Activated B cell treated with CpG ODN at 0.5 μM for 24 hours (primary cell): ENCODE results near the gene UMODL1. TPM values are rescaled to one million over a fixed set of nuclear protein-coding genes. Genes with fewer than 3 reads are reported as not detected.

Experiments
- ATAC-seq: fragments of 200-7000 bp; cut with Tn5 transposase; one replicate; pipeline ENCODE4 v1.10.0; 2021; ENCODE audit warnings: low read depth, mild to moderate bottlenecking, moderate library complexity
- CTCF ChIA-PET: fragments of 350-600 bp; sonication (Branson Sonifier 250); formaldehyde crosslinking; loops from one replicate; lab custom pipeline; 2021; ENCODE audit warnings: antibody characterized with exemption; lab: Charles Lee
- POLR2A ChIA-PET: fragments of 350-600 bp; sonication (Branson Sonifier 250); formaldehyde crosslinking; loops from one replicate; lab custom pipeline; 2021; ENCODE audit warnings: antibody characterized with exemption; lab: Charles Lee
- DNase-seq: peaks from one replicate; pipeline ENCODE4 v3.0.0; 2022
- H3K27ac Mint-ChIP-seq: one replicate; pipeline ENCODE4 v1.8.0; 2020; ENCODE audit warnings: mixed read lengths
- H3K27me3 Mint-ChIP-seq: one replicate; pipeline ENCODE4 v1.8.0; 2021; ENCODE audit warnings: mixed read lengths
- H3K36me3 Mint-ChIP-seq: one replicate; pipeline ENCODE4 v1.8.0; 2021; ENCODE audit warnings: low read depth, mixed read lengths
- H3K4me1 Mint-ChIP-seq: one replicate; pipeline ENCODE4 v1.8.0; 2021; ENCODE audit warnings: mixed read lengths
- H3K4me3 Mint-ChIP-seq: one replicate; pipeline ENCODE4 v1.8.0; 2020; ENCODE audit warnings: mild to moderate bottlenecking, mixed read lengths
- H3K9me3 Mint-ChIP-seq: one replicate; pipeline ENCODE4 v1.8.0; 2020; ENCODE audit warnings: mixed read lengths
- CTCF ChIP-seq: fragments of 200-600 bp; IDR thresholded peaks from one replicate; pipeline ENCODE4 v1.8.0; 2022; ENCODE audit warnings: antibody characterized with exemption, mild to moderate bottlenecking
- intact Hi-C: fragments of 100-400 bp; cut with micrococcal nuclease; formaldehyde crosslinking; loops from one replicate; pipeline ENCODE4 v1.15.1; 2024
- total RNA-seq: library from RNA; stranded (reverse); gene quantifications from 2 replicates; pipeline ENCODE4 v1.2.3, GENCODE V29; 2022

UMODL1 gene
- total RNA-seq, 1 donor from 2014 or later: 0.04 TPM

- ChIA-PET POLR2A (no interaction called here), CTCF (no interaction called here)
- Mint-ChIP-seq H3K27me3 (no peaks in the 10 kb centered on the region), H3K9me3 (no peaks in the 10 kb centered on the region), H3K4me1 (peaks cover 2% of the 10 kb centered on the region), H3K27ac (no peak overlapping the region), H3K36me3 (no peaks in the 10 kb centered on the region), H3K4me3 (no peak overlapping the region)
- DNase-seq (no peak), ATAC-seq (no peak)
- TF ChIP-seq CTCF: no peak
- intact Hi-C loops: no loop called here
Observed at GRCh38 chr21:42048870-42049577, 22.1 kb upstream of the UMODL1 start.

DNA sequence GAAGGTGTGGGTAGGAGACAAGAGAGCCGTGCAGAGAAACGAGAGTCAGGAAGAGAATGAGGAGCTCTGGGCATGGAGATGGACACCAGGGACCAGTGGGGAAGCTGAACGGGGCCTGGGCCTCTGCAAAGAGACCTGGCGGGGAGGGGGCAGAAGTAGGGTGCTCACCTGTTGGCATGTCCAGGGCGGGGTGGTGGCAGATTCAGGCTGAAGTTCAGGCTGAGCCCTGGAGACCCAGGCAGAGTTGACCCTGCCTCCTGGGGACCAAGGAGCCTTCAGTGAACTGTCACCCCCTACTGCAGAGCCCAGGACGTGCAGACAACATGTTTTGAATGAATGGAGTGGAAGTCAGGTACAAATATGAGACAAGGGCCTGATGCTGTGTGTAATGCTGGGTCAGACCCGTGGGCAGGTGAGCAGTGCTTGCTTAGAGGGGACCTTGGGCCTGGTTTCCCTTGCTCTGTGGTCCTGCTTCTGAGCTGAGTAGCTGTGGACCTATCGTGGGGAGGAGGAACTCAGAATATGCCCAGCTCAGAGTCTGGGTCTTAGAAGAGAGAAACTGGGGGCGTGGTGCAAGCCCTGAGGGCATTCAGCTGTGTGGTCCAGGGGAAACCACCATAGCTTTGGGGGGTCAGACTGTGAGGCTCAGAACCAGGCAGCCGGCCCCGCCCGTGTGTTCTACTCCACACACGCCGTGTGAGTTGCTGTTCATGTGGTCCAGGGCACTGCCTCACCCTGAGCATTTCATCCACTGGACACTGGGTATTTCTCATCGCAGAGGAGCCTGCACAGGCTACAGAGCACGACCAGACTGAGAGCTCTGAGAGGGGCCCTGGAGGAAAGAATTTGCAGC lies 21.3 kb upstream of the UMODL1 start:
- DNase-seq: no peak
- ATAC-seq: no peak
- intact Hi-C loops: no loop called here
- no peak overlapping the region for H3K4me3 Mint-ChIP-seq
- TF ChIP-seq CTCF: no peak
- no peaks in the 10 kb centered on the region for H3K36me3 Mint-ChIP-seq
- H3K4me1 Mint-ChIP-seq: peaks cover 2% of the 10 kb centered on the region
- H3K9me3 Mint-ChIP-seq: no peaks in the 10 kb centered on the region
- H3K27me3 Mint-ChIP-seq: no peaks in the 10 kb centered on the region
- H3K27ac Mint-ChIP-seq: no peak overlapping the region
- CTCF ChIA-PET: no interaction called here
- POLR2A ChIA-PET: interaction anchor here (1.0 kb wide), 1 partner anchor 123 kb away, joined by 3 read pairs; no protein-coding TSS in a partner anchor

DNA sequence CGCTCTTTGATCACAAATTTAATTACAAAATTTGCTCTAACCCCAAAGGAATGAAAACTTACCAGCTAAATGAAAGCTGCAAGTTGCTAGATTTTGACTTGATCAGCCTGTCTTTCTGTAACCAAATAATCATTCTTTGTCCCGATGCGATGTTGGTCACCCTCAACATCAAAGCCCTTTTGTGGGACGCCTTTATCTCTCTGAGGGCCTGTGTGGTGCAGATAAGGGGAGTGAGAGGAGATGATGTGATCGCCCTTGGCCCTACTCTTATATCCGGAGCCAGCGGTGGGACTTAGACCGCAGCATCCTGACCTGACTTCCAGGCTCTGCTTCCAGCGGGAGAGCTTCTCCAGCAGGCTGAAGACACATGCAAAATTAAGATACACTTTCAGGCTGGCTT lies 19.3 kb upstream of the UMODL1 start:
- Mint-ChIP-seq H3K27me3 (no peaks in the 10 kb centered on the region), H3K4me1 (peaks cover 3% of the 10 kb centered on the region), H3K27ac (no peak overlapping the region), H3K4me3 (no peak overlapping the region), H3K36me3 (no peaks in the 10 kb centered on the region), H3K9me3 (no peaks in the 10 kb centered on the region)
- ChIA-PET CTCF (no interaction called here), POLR2A (no interaction called here)
- DNase-seq: no peak
- intact Hi-C loops: no loop called here
- no peak for ATAC-seq
- no peak for TF ChIP-seq CTCF

DNA sequence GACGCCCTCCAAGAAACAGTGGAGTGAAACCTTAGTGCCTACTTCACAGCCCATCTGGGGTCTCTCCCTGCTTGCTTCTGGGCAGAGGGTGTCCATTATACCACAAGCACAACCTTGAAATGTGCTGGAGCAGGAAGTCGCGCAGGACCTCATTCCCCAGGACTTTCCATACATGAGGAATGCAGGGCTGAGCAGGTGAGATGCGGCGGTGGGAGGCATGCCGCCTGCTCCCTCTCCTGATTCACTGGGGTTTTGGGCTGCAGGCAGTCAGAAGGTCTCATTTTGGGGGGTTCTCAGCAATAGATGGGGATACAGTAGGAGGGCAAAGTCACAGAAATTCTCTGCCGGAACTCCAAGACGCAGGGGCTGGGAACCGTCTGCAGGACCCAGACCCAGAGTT lies 15.7 kb upstream of the UMODL1 start:
- Mint-ChIP-seq H3K27me3 (no peaks in the 10 kb centered on the region), H3K9me3 (no peaks in the 10 kb centered on the region), H3K4me3 (no peak overlapping the region), H3K36me3 (no peaks in the 10 kb centered on the region), H3K27ac (no peak overlapping the region), H3K4me1 (peaks cover 26% of the 10 kb centered on the region)
- no peak for TF ChIP-seq CTCF
- intact Hi-C loops: no loop called here
- CTCF ChIA-PET: no interaction called here
- POLR2A ChIA-PET: no interaction called here
- no peak for ATAC-seq
- no peak for DNase-seq

DNA sequence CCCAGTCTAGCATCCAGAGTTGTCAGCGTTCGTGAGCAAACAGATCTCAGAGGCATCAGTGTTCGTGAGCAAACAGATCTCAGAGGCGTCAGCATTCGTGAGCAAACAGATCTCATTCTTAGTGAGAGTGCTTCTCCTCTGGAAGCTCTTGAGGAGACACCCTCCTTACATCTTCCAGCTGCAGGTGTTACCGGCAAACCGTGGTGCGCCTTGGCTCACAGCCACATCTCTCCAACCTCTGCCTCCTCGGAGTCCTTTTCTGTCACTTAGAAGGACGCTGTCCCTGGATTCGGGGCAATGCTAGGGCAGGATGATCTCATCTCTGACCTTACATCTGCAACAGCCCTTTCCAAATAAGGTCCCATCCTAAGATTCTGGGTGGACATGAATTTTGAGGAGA lies 14.6 kb upstream of the UMODL1 start:
- CTCF ChIA-PET: no interaction called here
- H3K4me1 Mint-ChIP-seq: peaks cover 37% of the 10 kb centered on the region

More for the DNA sequence above, 14.6 kb upstream of the UMODL1 start:
- Mint-ChIP-seq H3K27ac (no peak overlapping the region), H3K27me3 (no peaks in the 10 kb centered on the region), H3K36me3 (no peaks in the 10 kb centered on the region), H3K9me3 (no peaks in the 10 kb centered on the region), H3K4me3 (no peak overlapping the region)
- ATAC-seq: no peak
- DNase-seq: no peak
- POLR2A ChIA-PET: no interaction called here
- TF ChIP-seq CTCF: no peak
- intact Hi-C loops: no loop called here
